Subcutaneous adipose tissue (tissue), 4 donors: ENCODE results near the gene FAAH. TPM values are rescaled to one million over a fixed set of nuclear protein-coding genes. Genes with fewer than 3 reads are reported as not detected.

Experiments used
- total RNA-seq, 4 donors: library from RNA; depleted of rRNA; stranded (reverse); fragments of >200 nt; gene quantifications; one replicate each; pipeline ENCODE4 v1.1.0, GENCODE V29; 2016
- TF ChIP-seq, protein P1 (sequence below): fragments of 450-650 bp; IDR thresholded peaks from one replicate; pipeline ENCODE4 v1.5.1; 2016; ENCODE audit warnings: low read depth, mild to moderate bottlenecking, control low read depth, antibody characterized with exemption, moderate library complexity

The FAAH gene
- total RNA-seq, 4 donors from 2014 or later = 11.9 to 69.3 (median 17.6) TPM

DNA sequence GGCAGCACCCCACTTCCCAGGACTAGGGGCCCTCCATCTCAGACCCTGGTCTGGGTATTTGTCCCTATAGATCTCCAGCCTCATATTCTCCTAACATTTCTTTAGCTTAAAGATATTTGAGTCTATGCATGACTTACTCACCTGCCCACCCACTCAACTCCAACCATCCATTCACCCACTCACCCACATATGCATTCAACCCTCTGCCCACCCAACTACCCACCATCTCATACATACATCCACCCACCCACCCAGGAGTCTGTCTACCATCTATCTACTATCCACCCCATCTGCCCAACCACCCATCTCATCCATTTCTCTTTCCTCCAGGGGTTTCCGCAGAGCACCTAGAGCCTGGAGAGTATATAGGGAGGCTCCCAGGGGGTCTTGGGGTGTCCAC lies 42.7 kb downstream of the FAAH start:
- TF ChIP-seq, protein P1, sequence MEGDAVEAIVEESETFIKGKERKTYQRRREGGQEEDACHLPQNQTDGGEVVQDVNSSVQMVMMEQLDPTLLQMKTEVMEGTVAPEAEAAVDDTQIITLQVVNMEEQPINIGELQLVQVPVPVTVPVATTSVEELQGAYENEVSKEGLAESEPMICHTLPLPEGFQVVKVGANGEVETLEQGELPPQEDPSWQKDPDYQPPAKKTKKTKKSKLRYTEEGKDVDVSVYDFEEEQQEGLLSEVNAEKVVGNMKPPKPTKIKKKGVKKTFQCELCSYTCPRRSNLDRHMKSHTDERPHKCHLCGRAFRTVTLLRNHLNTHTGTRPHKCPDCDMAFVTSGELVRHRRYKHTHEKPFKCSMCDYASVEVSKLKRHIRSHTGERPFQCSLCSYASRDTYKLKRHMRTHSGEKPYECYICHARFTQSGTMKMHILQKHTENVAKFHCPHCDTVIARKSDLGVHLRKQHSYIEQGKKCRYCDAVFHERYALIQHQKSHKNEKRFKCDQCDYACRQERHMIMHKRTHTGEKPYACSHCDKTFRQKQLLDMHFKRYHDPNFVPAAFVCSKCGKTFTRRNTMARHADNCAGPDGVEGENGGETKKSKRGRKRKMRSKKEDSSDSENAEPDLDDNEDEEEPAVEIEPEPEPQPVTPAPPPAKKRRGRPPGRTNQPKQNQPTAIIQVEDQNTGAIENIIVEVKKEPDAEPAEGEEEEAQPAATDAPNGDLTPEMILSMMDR = no peak

DNA sequence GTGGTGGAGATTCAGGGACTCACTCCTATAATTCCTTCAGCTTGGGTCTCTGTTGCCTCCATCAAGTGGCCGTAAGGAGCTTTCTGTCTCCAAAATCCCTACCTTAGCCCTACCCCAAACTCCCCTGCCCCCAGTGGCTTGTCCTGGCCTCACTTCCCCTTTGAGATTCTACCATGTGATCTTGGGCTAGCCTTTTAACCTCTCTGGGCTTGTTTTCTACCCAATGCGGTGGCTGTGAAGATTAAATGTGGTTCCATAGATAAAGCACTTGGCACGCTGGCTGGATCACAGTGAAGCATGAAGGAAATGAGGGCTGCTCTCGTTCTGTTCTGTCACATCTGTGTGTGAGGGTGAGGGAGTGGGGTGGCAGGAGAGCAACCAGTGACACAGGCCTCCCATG lies 43.6 kb downstream of the FAAH start:
- TF ChIP-seq, protein P1 = no peak

- TF ChIP-seq, protein P1 = no peak
These were observed 44.2 kb downstream of the FAAH start for GRCh38 chr1:46438346-46438745.

- TF ChIP-seq, protein P1 = no peak
These were observed 46.4 kb downstream of the FAAH start for GRCh38 chr1:46440478-46440877.

- TF ChIP-seq, protein P1 = no peak
These were observed 48.4 kb downstream of the FAAH start for GRCh38 chr1:46442317-46443161.

DNA sequence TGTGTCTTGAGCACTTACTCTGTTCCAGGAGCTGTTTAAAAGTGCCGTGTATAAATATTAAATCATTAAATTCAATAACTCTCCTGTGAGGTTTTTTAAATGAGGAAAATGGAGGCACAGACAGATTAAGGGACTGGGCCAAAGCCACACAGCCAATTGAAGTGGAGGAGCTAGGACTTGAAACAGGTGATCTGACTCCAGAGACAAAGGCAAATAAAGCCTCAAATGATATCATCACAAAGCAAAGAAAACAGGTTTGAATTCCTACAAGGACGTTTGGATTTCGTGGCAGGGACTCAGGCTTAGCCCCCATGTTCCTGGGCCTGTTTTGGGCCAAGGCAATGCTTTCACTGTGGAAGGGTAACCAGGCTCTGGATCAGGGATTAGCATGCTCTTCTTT lies 50.3 kb downstream of the FAAH start:
- TF ChIP-seq, protein P1 = no peak

DNA sequence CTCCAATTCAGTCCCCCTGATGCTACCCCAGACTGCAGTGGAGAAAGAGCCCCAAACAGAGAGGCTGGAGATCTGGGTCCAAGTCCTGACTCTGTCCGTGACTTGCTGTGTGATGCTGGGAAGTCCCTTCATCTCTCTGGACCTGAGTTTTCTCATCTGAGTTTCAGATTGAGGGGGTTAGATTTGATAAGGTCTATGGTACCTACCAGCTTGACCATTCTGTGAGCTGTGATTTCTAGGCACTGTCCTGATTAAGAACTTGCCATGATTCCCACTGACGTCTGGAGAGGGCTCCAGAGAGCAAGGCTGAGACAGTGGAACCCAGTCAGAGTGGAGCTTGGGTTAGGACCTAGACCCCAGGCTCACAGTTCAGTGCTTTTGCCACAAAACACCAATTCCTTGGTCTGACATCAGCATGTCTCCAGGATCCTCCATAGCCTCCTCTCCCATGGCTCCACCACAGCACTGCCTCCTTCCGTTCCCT lies 51.7 kb downstream of the FAAH start:
- TF ChIP-seq, protein P1 = no peak
